Measurements from ENCODE around the gene PDCL2. TPM values are rescaled to one million over a fixed set of nuclear protein-coding genes. Genes with fewer than 3 reads are reported as not detected.

PDCL2 gene
- total and polyA plus RNA-seq, 9 of the 15 experiments (the other 6 are each of a cell fraction or from before 2014, with no cell fraction given): 0.62 to 2.5 (median 1.2) TPM

DNA sequence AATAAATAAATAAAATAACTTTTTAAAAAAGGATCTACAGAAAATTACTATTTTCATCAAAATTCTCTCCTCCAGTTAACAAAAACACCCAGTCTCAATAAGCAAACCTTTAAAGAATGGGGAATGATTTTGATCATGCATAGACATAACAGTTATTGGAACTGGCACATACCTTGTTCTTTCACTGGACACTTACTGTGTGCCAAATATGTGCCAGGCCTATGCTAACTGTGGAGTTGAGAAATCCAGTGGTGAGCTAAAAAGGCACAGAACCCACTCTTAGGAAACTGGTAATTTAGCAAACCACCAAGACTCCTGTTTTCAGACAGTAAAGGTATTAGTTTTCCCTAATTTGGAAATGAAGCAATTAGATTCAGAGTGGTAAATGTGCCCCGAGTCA, 84.4 kb downstream of the PDCL2 start:
- Histone ChIP-seq H3K9ac (ENCODE audit: insufficient read depth in 1 of 2, low read depth in 2 of 2, low read length in 2 of 2) (no peak overlapping the region), H3K4me3 (no peak overlapping the region), H4K20me1 (replicated peaks; ENCODE audit: control insufficient read depth, insufficient read depth, low read length) (no peaks in the 10 kb centered on the region), H3K4me2 (ENCODE audit: insufficient read depth, low read length) (no peak overlapping the region), H3K36me3 (ENCODE audit: control insufficient read depth, insufficient read depth, low read length) (peaks cover 20% of the 10 kb centered on the region; the same call in 2 of the 3 replicates), H2AFZ (ENCODE audit: low read depth, low read length) (no peak overlapping the region), H3K9me3 (replicated peaks; ENCODE audit: control insufficient read depth, insufficient read depth, low read depth, low read length) (peaks cover 3% of the 10 kb centered on the region; the same call in 1 of the 2 replicates), H3K27ac (ENCODE audit: extremely low read depth, low read depth, low read length) (no peak overlapping the region), H3K4me1 (replicated peaks in 1 of 2; ENCODE audit: control insufficient read depth in 2 of 2, insufficient read depth in 2 of 2, low read length in 2 of 2) (peaks cover 0 to 4% of the 10 kb centered on the region in 2 experiments; a peak in 2 of 5 replicates), H3K79me2 (ENCODE audit: control insufficient read depth, insufficient read depth, low read length) (peaks cover 18% of the 10 kb centered on the region), H3K9me1 (ENCODE audit: control insufficient read depth, insufficient read depth, low read length) (no peaks in the 10 kb centered on the region), H3K27me3 (ENCODE audit: control insufficient read depth in 2 of 2, insufficient read depth in 2 of 2, low read length in 2 of 2) (no peaks in the 10 kb centered on the region)
- 88% methylated on average over 1 of the region's 1 CpG for WGBS (ENCODE audit: insufficient coverage, low coverage, missing lambda C conversion rate)
- ATAC-seq (no peak), FAIRE-seq (no peak), DNase-seq (ENCODE audit: extremely low read depth in 1 of 4, low spot score in 3 of 4) (no peak)
- intact Hi-C loops (cut with micrococcal nuclease): no loop called here
- no TSS peak for BruUV-seq (replicated peaks)
- CTCF ChIA-PET (ENCODE audit: low intra/inter-chr PET ratio): no interaction called here
- TF ChIP-seq, protein P1, sequence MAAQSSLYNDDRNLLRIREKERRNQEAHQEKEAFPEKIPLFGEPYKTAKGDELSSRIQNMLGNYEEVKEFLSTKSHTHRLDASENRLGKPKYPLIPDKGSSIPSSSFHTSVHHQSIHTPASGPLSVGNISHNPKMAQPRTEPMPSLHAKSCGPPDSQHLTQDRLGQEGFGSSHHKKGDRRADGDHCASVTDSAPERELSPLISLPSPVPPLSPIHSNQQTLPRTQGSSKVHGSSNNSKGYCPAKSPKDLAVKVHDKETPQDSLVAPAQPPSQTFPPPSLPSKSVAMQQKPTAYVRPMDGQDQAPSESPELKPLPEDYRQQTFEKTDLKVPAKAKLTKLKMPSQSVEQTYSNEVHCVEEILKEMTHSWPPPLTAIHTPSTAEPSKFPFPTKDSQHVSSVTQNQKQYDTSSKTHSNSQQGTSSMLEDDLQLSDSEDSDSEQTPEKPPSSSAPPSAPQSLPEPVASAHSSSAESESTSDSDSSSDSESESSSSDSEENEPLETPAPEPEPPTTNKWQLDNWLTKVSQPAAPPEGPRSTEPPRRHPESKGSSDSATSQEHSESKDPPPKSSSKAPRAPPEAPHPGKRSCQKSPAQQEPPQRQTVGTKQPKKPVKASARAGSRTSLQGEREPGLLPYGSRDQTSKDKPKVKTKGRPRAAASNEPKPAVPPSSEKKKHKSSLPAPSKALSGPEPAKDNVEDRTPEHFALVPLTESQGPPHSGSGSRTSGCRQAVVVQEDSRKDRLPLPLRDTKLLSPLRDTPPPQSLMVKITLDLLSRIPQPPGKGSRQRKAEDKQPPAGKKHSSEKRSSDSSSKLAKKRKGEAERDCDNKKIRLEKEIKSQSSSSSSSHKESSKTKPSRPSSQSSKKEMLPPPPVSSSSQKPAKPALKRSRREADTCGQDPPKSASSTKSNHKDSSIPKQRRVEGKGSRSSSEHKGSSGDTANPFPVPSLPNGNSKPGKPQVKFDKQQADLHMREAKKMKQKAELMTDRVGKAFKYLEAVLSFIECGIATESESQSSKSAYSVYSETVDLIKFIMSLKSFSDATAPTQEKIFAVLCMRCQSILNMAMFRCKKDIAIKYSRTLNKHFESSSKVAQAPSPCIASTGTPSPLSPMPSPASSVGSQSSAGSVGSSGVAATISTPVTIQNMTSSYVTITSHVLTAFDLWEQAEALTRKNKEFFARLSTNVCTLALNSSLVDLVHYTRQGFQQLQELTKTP (IDR thresholded peaks at IDR 0.05; ENCODE audit: low read depth in 1 of 2, partially characterized antibody in 2 of 2): no peak
- no peak for TF ChIP-seq ZNF174 (CRISPR knock-in tag; IDR thresholded peaks at IDR 0.05)
- TF ChIP-seq, protein P2, sequence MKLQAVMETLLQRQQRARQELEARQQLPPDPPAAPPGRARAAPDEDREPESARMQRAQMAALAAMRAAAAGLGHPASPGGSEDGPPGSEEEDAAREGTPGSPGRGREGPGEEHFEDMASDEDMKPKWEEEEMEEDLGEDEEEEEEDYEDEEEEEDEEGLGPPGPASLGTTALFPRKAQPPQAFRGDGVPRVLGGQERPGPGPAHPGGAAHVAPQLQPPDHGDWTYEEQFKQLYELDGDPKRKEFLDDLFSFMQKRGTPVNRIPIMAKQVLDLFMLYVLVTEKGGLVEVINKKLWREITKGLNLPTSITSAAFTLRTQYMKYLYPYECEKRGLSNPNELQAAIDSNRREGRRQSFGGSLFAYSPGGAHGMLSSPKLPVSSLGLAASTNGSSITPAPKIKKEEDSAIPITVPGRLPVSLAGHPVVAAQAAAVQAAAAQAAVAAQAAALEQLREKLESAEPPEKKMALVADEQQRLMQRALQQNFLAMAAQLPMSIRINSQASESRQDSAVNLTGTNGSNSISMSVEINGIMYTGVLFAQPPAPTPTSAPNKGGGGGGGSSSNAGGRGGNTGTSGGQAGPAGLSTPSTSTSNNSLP (IDR thresholded peaks at IDR 0.05; ENCODE audit: borderline replicate concordance, low read depth, low read length): no peak
- TF ChIP-seq EGR1 (conservative IDR thresholded peaks at IDR 0.05): no peak
- in situ Hi-C loops (cut with MboI): no loop called here
- POLR2A ChIA-PET: no interaction called here

Other genes with a start within 250 kb of the PDCL2 start
- gene SRD5A3, start 246.0 kb downstream of the PDCL2 start, total RNA-seq (2014; rRNA removed): 9.1 and 12.0 TPM in 2 replicates
- gene SRD5A3, start 246.0 kb downstream of the PDCL2 start, total RNA-seq (2014; rRNA removed; fragmentation: Illumina TruSeq; extraction: Trizol): 15.7 and 16.2 TPM in 2 replicates
- gene SRD5A3, start 246.0 kb downstream of the PDCL2 start, total RNA-seq (2015; rRNA removed; fragmentation: Illumina TruSeq; extraction: Trizol): 10.6 and 13.3 TPM in 2 replicates
- gene SRD5A3, start 246.0 kb downstream of the PDCL2 start, total RNA-seq (2021): 21.6 and 21.7 TPM in 2 replicates
- gene SRD5A3, start 246.0 kb downstream of the PDCL2 start, polyA plus RNA-seq (2011; rRNA removed): 34.0 and 37.0 TPM in 2 replicates
- gene SRD5A3, start 246.0 kb downstream of the PDCL2 start, polyA plus RNA-seq (2014; fragmentation: Illumina TruSeq; extraction: Trizol): 15.0 and 17.0 TPM in 2 replicates
- gene SRD5A3, start 246.0 kb downstream of the PDCL2 start, polyA plus RNA-seq (2014; fragmentation: Nextera tagmentation; extraction: Ambion mirVana): 1 to 10 TPM; 2.5 to 5.3 TPM
- gene SRD5A3, start 246.0 kb downstream of the PDCL2 start, polyA plus RNA-seq (2014; rRNA removed): 10.0 and 14.1 TPM in 2 replicates
- gene TMEM165, start 196.3 kb downstream of the PDCL2 start, total RNA-seq (2014; rRNA removed): 112 and 116 TPM in 2 replicates
- gene TMEM165, start 196.3 kb downstream of the PDCL2 start, total RNA-seq (2014; rRNA removed; fragmentation: Illumina TruSeq; extraction: Trizol): 96.6 and 96.8 TPM in 2 replicates
- gene TMEM165, start 196.3 kb downstream of the PDCL2 start, total RNA-seq (2015; rRNA removed; fragmentation: Illumina TruSeq; extraction: Trizol): 91.7 and 97.1 TPM in 2 replicates
- 84.6 and 97.5 TPM in 2 replicates for gene TMEM165, start 196.3 kb downstream of the PDCL2 start, total RNA-seq (2021)
- 145 and 174 TPM in 2 replicates for gene TMEM165, start 196.3 kb downstream of the PDCL2 start, polyA plus RNA-seq (2011; rRNA removed)
- 58.7 and 70.6 TPM in 2 replicates for gene TMEM165, start 196.3 kb downstream of the PDCL2 start, polyA plus RNA-seq (2014; fragmentation: Illumina TruSeq; extraction: Trizol)
- 10 to 100 TPM; 21.3 to 27.5 TPM for gene TMEM165, start 196.3 kb downstream of the PDCL2 start, polyA plus RNA-seq (2014; fragmentation: Nextera tagmentation; extraction: Ambion mirVana)
- 105 and 106 TPM in 2 replicates for gene TMEM165, start 196.3 kb downstream of the PDCL2 start, polyA plus RNA-seq (2014; rRNA removed)
- gene CLOCK, start 45.3 kb downstream of the PDCL2 start, total RNA-seq (2014; rRNA removed): 7.6 and 8.1 TPM in 2 replicates
- 13.0 and 13.1 TPM in 2 replicates for gene CLOCK, start 45.3 kb downstream of the PDCL2 start, total RNA-seq (2014; rRNA removed; fragmentation: Illumina TruSeq; extraction: Trizol)
- 13.4 and 14.4 TPM in 2 replicates for gene CLOCK, start 45.3 kb downstream of the PDCL2 start, total RNA-seq (2015; rRNA removed; fragmentation: Illumina TruSeq; extraction: Trizol)
- 10.4 and 11.1 TPM in 2 replicates for gene CLOCK, start 45.3 kb downstream of the PDCL2 start, total RNA-seq (2021)
- gene CLOCK, start 45.3 kb downstream of the PDCL2 start, polyA plus RNA-seq (2011; rRNA removed): 11.5 and 12.8 TPM in 2 replicates
- 7.5 and 9.4 TPM in 2 replicates for gene CLOCK, start 45.3 kb downstream of the PDCL2 start, polyA plus RNA-seq (2014; fragmentation: Illumina TruSeq; extraction: Trizol)
- 1 to 10 TPM; 3.7 to 4.5 TPM for gene CLOCK, start 45.3 kb downstream of the PDCL2 start, polyA plus RNA-seq (2014; fragmentation: Nextera tagmentation; extraction: Ambion mirVana)
- 7.3 and 10.1 TPM in 2 replicates for gene CLOCK, start 45.3 kb downstream of the PDCL2 start, polyA plus RNA-seq (2014; rRNA removed)
- gene NMU, start 44.1 kb upstream of the PDCL2 start, total RNA-seq (2014; rRNA removed): 729 and 858 TPM in 2 replicates
- gene NMU, start 44.1 kb upstream of the PDCL2 start, total RNA-seq (2014; rRNA removed; fragmentation: Illumina TruSeq; extraction: Trizol): 572 and 588 TPM in 2 replicates
- gene NMU, start 44.1 kb upstream of the PDCL2 start, total RNA-seq (2015; rRNA removed; fragmentation: Illumina TruSeq; extraction: Trizol): 669 and 688 TPM in 2 replicates
- 599 and 701 TPM in 2 replicates for gene NMU, start 44.1 kb upstream of the PDCL2 start, total RNA-seq (2021)
- gene NMU, start 44.1 kb upstream of the PDCL2 start, polyA plus RNA-seq (2011; rRNA removed): 370 and 846 TPM in 2 replicates
- gene NMU, start 44.1 kb upstream of the PDCL2 start, polyA plus RNA-seq (2014; fragmentation: Illumina TruSeq; extraction: Trizol): 277 and 298 TPM in 2 replicates
- gene NMU, start 44.1 kb upstream of the PDCL2 start, polyA plus RNA-seq (2014; fragmentation: Nextera tagmentation; extraction: Ambion mirVana): 100 to 1,000 TPM in 1 of 2 experiments, 10 to 100 TPM in 1; 73.8 to 122 TPM
- 651 and 703 TPM in 2 replicates for gene NMU, start 44.1 kb upstream of the PDCL2 start, polyA plus RNA-seq (2014; rRNA removed)
- 0.29 TPM in 1 of 2 replicates, not detected in the other for gene EXOC1L, start 227.5 kb upstream of the PDCL2 start, total RNA-seq (2014; rRNA removed)
- gene EXOC1L, start 227.5 kb upstream of the PDCL2 start, total RNA-seq (2014; rRNA removed; fragmentation: Illumina TruSeq; extraction: Trizol): 1.3 and 1.5 TPM in 2 replicates
- 0.26 and 0.47 TPM in 2 replicates for gene EXOC1L, start 227.5 kb upstream of the PDCL2 start, total RNA-seq (2015; rRNA removed; fragmentation: Illumina TruSeq; extraction: Trizol)
- gene EXOC1L, start 227.5 kb upstream of the PDCL2 start, total RNA-seq (2021): 0.38 and 0.94 TPM in 2 replicates
- gene EXOC1L, start 227.5 kb upstream of the PDCL2 start, polyA plus RNA-seq (2011; rRNA removed): 0.22 and 0.92 TPM in 2 replicates
- 0.68 and 0.91 TPM in 2 replicates for gene EXOC1L, start 227.5 kb upstream of the PDCL2 start, polyA plus RNA-seq (2014; fragmentation: Illumina TruSeq; extraction: Trizol)
- 1 to 10 TPM; 2.7 to 3.9 TPM for gene EXOC1L, start 227.5 kb upstream of the PDCL2 start, polyA plus RNA-seq (2014; fragmentation: Nextera tagmentation; extraction: Ambion mirVana)
- gene EXOC1L, start 227.5 kb upstream of the PDCL2 start, polyA plus RNA-seq (2014; rRNA removed): 1.1 TPM in 2 replicates

Measured in K562 (cell line).